B cell (primary cell): ENCODE measurements around the gene MYCBPAP. TPM values are rescaled to one million over a fixed set of nuclear protein-coding genes. Genes with fewer than 3 reads are reported as not detected.

Experiments
- ATAC-seq: fragments of 200-7000 bp; cut with Tn5 transposase; one replicate; pipeline ENCODE4 v1.10.0; 2021; ENCODE audit warnings: low read depth, mild to moderate bottlenecking, moderate number of reproducible peaks, moderate library complexity
- CTCF ChIA-PET: fragments of 350-600 bp; sonication (Branson Sonifier 250); formaldehyde crosslinking; loops from one replicate; lab custom pipeline; 2021; ENCODE audit warnings: antibody characterized with exemption, inconsistent platforms; lab: Charles Lee
- POLR2A ChIA-PET: fragments of 350-600 bp; sonication (Branson Sonifier 250); formaldehyde crosslinking; loops from one replicate; lab custom pipeline; 2021; ENCODE audit warnings: antibody characterized with exemption; lab: Charles Lee
- DNase-seq: peaks from one replicate; pipeline ENCODE4 v3.0.0; 2013
- H2AFZ ChIP-seq: 2 replicates; pipeline ENCODE4 v1.6.1; 2012; ENCODE audit warnings: mild to moderate bottlenecking, low read depth, low read length; ENCODE audit not compliant: insufficient read depth, poor library complexity, severe bottlenecking
- H3K27ac ChIP-seq, 2 donors: 1 replicate in 1 of 2; 2 replicates in 1 of 2; pipeline ENCODE4 v1.5.1; 2012 to 2013; ENCODE audit warnings: low read length in 2 of 2, mild to moderate bottlenecking in 2 of 2, moderate library complexity in 1 of 2
- H3K27me3 ChIP-seq, 4 experiments: fragments of 200-600 bp in 1 of 4; sonication (generic) in 1 of 4; replicated peaks in 1 of 4; 1 replicate in 2 of 4; 2 replicates in 2 of 4; pipeline versions ENCODE4 v1.6.1 to v1.7.0; 2013 to 2016; ENCODE audit warnings: low read length in 3 of 4, mild to moderate bottlenecking in 2 of 4, mixed read lengths in 1 of 4, moderate library complexity in 1 of 4; ENCODE audit not compliant: insufficient read depth in 4 of 4, control insufficient read depth in 3 of 4; ENCODE audit errors: control extremely low read depth in 1 of 4
- H3K36me3 ChIP-seq, 2 experiments: replicated peaks in 1 of 2; 1 replicate in 1 of 2; 2 replicates in 1 of 2; pipeline versions ENCODE4 v1.6.1 to v1.7.1; 2013; ENCODE audit warnings: low read length in 1 of 2; ENCODE audit not compliant: insufficient read depth in 2 of 2, control insufficient read depth in 1 of 2; ENCODE audit errors: control extremely low read depth in 1 of 2, extremely low read depth in 1 of 2
- H3K4me1 ChIP-seq, 2 donors: fragments of 200-600 bp in 1 of 2; sonication (generic) in 1 of 2; 1 replicate in 1 of 2; 2 replicates in 1 of 2; pipeline versions ENCODE4 v1.5.1 to v1.6.1; 2013 to 2017; ENCODE audit warnings: low read length in 2 of 2; ENCODE audit not compliant: control insufficient read depth in 2 of 2, insufficient read depth in 2 of 2
- H3K4me2 ChIP-seq: replicated peaks from 2 replicates; pipeline ENCODE3; 2012; ENCODE audit warnings: mild to moderate bottlenecking, low read depth, low read length; ENCODE audit not compliant: poor library complexity, severe bottlenecking
- H3K4me3 ChIP-seq, 5 experiments: fragments of 200-600 bp in 1 of 5; sonication (generic) in 1 of 5; 1 replicate in 3 of 5; 2 replicates in 2 of 5; pipeline versions ENCODE4 v1.5.1 to v1.7.0; 2011 to 2016; ENCODE audit warnings: low read length in 4 of 5, mild to moderate bottlenecking in 4 of 5, low read depth in 2 of 5, control low read depth in 1 of 5, moderate library complexity in 1 of 5; ENCODE audit not compliant: insufficient read depth in 1 of 5; ENCODE audit errors: control extremely low read depth in 1 of 5, extremely low read depth in 1 of 5
- H3K79me2 ChIP-seq: fragments of 200-600 bp; sonication (generic); one replicate; pipeline ENCODE4 v1.6.0; 2016; ENCODE audit warnings: low read length; ENCODE audit not compliant: control insufficient read depth, insufficient read depth
- H3K9ac ChIP-seq: fragments of 200-600 bp; sonication (generic); 2 replicates; pipeline ENCODE4 v1.6.1; 2017; ENCODE audit warnings: mild to moderate bottlenecking, low read length, moderate library complexity
- H3K9me3 ChIP-seq, 3 donors: one replicate each; pipeline versions ENCODE4 v1.6.1 to v1.7.1; 2013; ENCODE audit warnings: low read length in 2 of 3; ENCODE audit not compliant: control insufficient read depth in 2 of 3, insufficient read depth in 1 of 3; ENCODE audit errors: control extremely low read depth in 1 of 3
- H4K20me1 ChIP-seq: 2 replicates; pipeline ENCODE4 v1.6.0; 2012; ENCODE audit warnings: mild to moderate bottlenecking, low read length; ENCODE audit not compliant: insufficient read depth, control insufficient read depth, poor library complexity, severe bottlenecking
- H3K27ac Mint-ChIP-seq: one replicate; pipeline ENCODE4 v1.8.0; 2021; ENCODE audit warnings: mixed read lengths
- H3K27me3 Mint-ChIP-seq: one replicate; pipeline ENCODE4 v1.8.0; 2021; ENCODE audit warnings: mixed read lengths
- H3K4me1 Mint-ChIP-seq: one replicate; pipeline ENCODE4 v1.8.0; 2021; ENCODE audit warnings: mixed read lengths
- H3K4me3 Mint-ChIP-seq: one replicate; pipeline ENCODE4 v1.8.0; 2021; ENCODE audit warnings: mixed read lengths
- H3K9me3 Mint-ChIP-seq: one replicate; pipeline ENCODE4 v1.8.0; 2022; ENCODE audit warnings: mixed read lengths; ENCODE audit not compliant: insufficient read depth
- EZH2 ChIP-seq: IDR thresholded peaks from 2 replicates; pipeline ENCODE4 v1.6.1; 2012; ENCODE audit warnings: borderline replicate concordance, low read depth, mild to moderate bottlenecking, moderate library complexity, low read length; ENCODE audit not compliant: insufficient read depth, poor library complexity, severe bottlenecking
- WGBS: methylation state at CpG from one replicate; pipeline ENCODE4 v1.1.5; 2013; ENCODE audit warnings: missing lambda C conversion rate; ENCODE audit not compliant: insufficient coverage; 5-methylcytosine and 5-hydroxymethylcytosine counted together
- intact Hi-C: fragments of 100-400 bp; cut with micrococcal nuclease; formaldehyde crosslinking; loops from one replicate; pipeline ENCODE4 v1.10.0; 2022
- polyA plus RNA-seq: library from polyadenylated mRNA; depleted of rRNA; stranded (reverse); fragments of >200 nt; gene quantifications from 2 replicates; pipeline ENCODE4 v1.2.3, GENCODE V29; 2012
- total RNA-seq, 2 donors: library from RNA; stranded (reverse); fragments of 120-200 nt in 1 of 2; gene quantifications; 1 replicate in 1 of 2; 2 replicates in 1 of 2; pipeline versions ENCODE4 v1.2.3 to v1.2.4, GENCODE V29; 2013 to 2022
- TF ChIP-seq, protein P1 (sequence below): fragments of 200-600 bp; IDR thresholded peaks from one replicate; pipeline ENCODE4 v1.8.0; 2022; ENCODE audit warnings: antibody characterized with exemption, mild to moderate bottlenecking

MYCBPAP gene
- total and polyA plus RNA-seq, 2 donors (not counting 1 experiment from before 2014, with no cell fraction given), result 1.9 to 5.1 TPM

DNA sequence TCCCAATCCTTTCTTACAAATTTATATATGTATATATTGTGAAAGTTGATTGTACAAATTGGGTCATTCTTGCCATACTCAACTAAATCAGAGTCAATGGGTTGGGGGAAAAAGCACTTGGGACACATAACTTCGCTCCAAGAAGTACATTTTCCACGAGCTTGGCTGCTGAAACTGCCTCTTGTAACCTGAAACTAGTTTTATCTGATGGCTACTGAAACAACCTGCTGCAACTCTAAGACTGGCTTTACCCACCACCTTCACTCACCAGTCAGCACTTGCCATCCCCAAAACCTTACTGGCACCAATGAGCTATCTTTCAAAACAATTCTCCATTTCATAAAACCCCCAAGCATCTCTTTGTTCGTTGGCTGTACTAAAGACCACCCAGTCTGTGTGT lies 14.5 kb upstream of the MYCBPAP start:
- H3K27me3 Mint-ChIP-seq, result peaks cover 3% of the 10 kb centered on the region
- no peaks in the 10 kb centered on the region for H3K9me3 Mint-ChIP-seq
- CTCF ChIA-PET, result no interaction called here
- POLR2A ChIA-PET, result no interaction called here
- Histone ChIP-seq H3K4me2 (no peak overlapping the region), H2AFZ (no peak overlapping the region), H3K27me3 (no peaks in the 10 kb centered on the region), H3K9ac (no peak overlapping the region), H3K4me3 (no peak overlapping the region), H3K79me2 (no peaks in the 10 kb centered on the region), H4K20me1 (no peaks in the 10 kb centered on the region), H3K27ac (no peak overlapping the region), H3K4me1 (no peaks in the 10 kb centered on the region), H3K36me3 (no peaks in the 10 kb centered on the region), H3K9me3 (no peaks in the 10 kb centered on the region)
- H3K4me1 Mint-ChIP-seq, result no peaks in the 10 kb centered on the region
- no peak overlapping the region for H3K27ac Mint-ChIP-seq
- intact Hi-C loops, result no loop called here
- no peak for DNase-seq
- no peak overlapping the region for H3K4me3 Mint-ChIP-seq
- no peak for TF ChIP-seq EZH2
- TF ChIP-seq, protein P1, sequence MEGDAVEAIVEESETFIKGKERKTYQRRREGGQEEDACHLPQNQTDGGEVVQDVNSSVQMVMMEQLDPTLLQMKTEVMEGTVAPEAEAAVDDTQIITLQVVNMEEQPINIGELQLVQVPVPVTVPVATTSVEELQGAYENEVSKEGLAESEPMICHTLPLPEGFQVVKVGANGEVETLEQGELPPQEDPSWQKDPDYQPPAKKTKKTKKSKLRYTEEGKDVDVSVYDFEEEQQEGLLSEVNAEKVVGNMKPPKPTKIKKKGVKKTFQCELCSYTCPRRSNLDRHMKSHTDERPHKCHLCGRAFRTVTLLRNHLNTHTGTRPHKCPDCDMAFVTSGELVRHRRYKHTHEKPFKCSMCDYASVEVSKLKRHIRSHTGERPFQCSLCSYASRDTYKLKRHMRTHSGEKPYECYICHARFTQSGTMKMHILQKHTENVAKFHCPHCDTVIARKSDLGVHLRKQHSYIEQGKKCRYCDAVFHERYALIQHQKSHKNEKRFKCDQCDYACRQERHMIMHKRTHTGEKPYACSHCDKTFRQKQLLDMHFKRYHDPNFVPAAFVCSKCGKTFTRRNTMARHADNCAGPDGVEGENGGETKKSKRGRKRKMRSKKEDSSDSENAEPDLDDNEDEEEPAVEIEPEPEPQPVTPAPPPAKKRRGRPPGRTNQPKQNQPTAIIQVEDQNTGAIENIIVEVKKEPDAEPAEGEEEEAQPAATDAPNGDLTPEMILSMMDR, result no peak
- no peak for ATAC-seq
- 80% methylated on average over 2 of the region's 3 CpGs for WGBS

DNA sequence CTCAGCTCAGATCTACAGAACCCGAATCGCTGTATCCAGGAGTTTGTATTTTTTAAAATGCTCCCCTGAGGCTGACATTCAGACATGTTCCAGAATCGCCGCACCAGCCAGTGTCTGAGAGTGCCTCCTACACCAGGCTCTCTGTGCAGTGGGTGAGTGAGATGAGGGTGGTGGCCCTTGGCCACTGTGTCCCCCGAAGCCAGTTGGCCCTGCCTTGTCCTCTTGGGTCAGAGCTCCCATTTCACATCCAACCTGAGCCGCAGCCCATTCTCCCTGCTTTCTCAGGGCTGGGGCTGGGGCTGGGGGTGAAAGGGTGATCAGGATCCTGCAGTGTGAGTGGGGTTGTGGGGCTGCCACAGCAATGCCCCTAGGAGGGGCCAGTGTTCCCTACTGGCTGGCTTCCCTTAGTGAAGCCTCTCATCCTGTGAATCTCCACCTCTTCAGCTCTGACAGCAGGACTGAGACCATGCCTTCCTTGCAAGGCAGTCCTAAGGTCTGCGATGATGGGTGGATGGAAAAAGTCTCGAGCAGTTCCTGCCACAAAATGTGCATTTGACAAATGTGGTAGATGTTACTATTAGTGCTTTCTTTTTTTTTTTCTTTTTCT lies 12.9 kb upstream of the MYCBPAP start:
- TF ChIP-seq, protein P1, result no peak
- TF ChIP-seq EZH2, result no peak
- no peak overlapping the region for H3K4me2 ChIP-seq
- Mint-ChIP-seq H3K9me3 (no peaks in the 10 kb centered on the region), H3K27me3 (peaks cover 3% of the 10 kb centered on the region), H3K4me3 (no peak overlapping the region), H3K27ac (no peak overlapping the region), H3K4me1 (no peaks in the 10 kb centered on the region)
- intact Hi-C loops, result no loop called here
- H3K27ac ChIP-seq, result no peak overlapping the region
- ChIA-PET CTCF (interaction anchor here (0.7 to 0.9 kb wide), 3 partner anchors 9 to 266 kb away, joined by 3 read pairs; no protein-coding TSS in a partner anchor), POLR2A (no interaction called here)
- no peaks in the 10 kb centered on the region for H3K9me3 ChIP-seq
- no peaks in the 10 kb centered on the region for H3K79me2 ChIP-seq
- no peak overlapping the region for H2AFZ ChIP-seq
- no peaks in the 10 kb centered on the region for H3K36me3 ChIP-seq
- no peak overlapping the region for H3K9ac ChIP-seq
- ATAC-seq (no peak), DNase-seq (no peak)
- WGBS, result no CpG with 5 or more reads among the region's 8 CpGs
- no peaks in the 10 kb centered on the region for H4K20me1 ChIP-seq
- no peaks in the 10 kb centered on the region for H3K4me1 ChIP-seq
- H3K27me3 ChIP-seq, result no peaks in the 10 kb centered on the region
- H3K4me3 ChIP-seq, result no peak overlapping the region
